CD14-positive monocyte (primary cell): Measurements from ENCODE around the gene NCAM1. TPM values are rescaled to one million over a fixed set of nuclear protein-coding genes. Genes with fewer than 3 reads are reported as not detected.

Experiments used
- DNase-seq, 3 donors: peaks; one replicate each; pipeline ENCODE4 v3.0.0-alpha.2; 2011 to 2022
- H2AFZ ChIP-seq: 2 replicates; pipeline ENCODE4 v1.6.0; 2012; ENCODE audit warnings: mild to moderate bottlenecking, low read depth, low read length, inconsistent platforms; ENCODE audit not compliant: insufficient read depth, poor library complexity, severe bottlenecking
- H3K27ac ChIP-seq, 2 donors: 1 replicate in 1 of 2; 2 replicates in 1 of 2; pipeline ENCODE4 v1.5.1; 2012 to 2013; ENCODE audit warnings: low read length in 2 of 2, control low read depth in 1 of 2, inconsistent platforms in 1 of 2, low read depth in 1 of 2, mild to moderate bottlenecking in 1 of 2
- H3K27me3 ChIP-seq, 2 donors: one replicate each; pipeline versions ENCODE4 v1.6.0 to v1.6.1; 2011 to 2013; ENCODE audit warnings: low read length in 2 of 2; ENCODE audit not compliant: control insufficient read depth in 2 of 2, insufficient read depth in 2 of 2
- H3K36me3 ChIP-seq, 2 donors: replicated peaks in 1 of 2; 1 replicate in 1 of 2; 2 replicates in 1 of 2; pipeline versions ENCODE4 v1.5.1 to v1.6.1; 2012 to 2013; ENCODE audit warnings: low read length in 2 of 2, control low read depth in 1 of 2, inconsistent platforms in 1 of 2, mild to moderate bottlenecking in 1 of 2; ENCODE audit not compliant: insufficient read depth in 2 of 2, control insufficient read depth in 1 of 2
- H3K4me1 ChIP-seq, 2 donors: 1 replicate in 1 of 2; 2 replicates in 1 of 2; pipeline versions ENCODE4 v1.5.1 to v1.6.1; 2012 to 2013; ENCODE audit warnings: low read length in 2 of 2, control low read depth in 1 of 2, inconsistent platforms in 1 of 2, mild to moderate bottlenecking in 1 of 2, moderate library complexity in 1 of 2; ENCODE audit not compliant: insufficient read depth in 2 of 2, control insufficient read depth in 1 of 2
- H3K4me2 ChIP-seq: replicated peaks from 2 replicates; pipeline ENCODE3; 2012; ENCODE audit warnings: low read length, moderate library complexity, mild to moderate bottlenecking; ENCODE audit not compliant: poor library complexity, severe bottlenecking; ENCODE audit errors: extremely low read depth
- H3K4me3 ChIP-seq, 3 experiments: fragments of 200-600 bp in 1 of 3; sonication (generic) in 1 of 3; replicated peaks in 1 of 3; 1 replicate in 2 of 3; 2 replicates in 1 of 3; pipeline ENCODE4 v1.5.1; 2011 to 2013; ENCODE audit warnings: low read length in 3 of 3, mild to moderate bottlenecking in 3 of 3, control low read depth in 2 of 3, low read depth in 2 of 3, inconsistent platforms in 1 of 3, moderate library complexity in 1 of 3
- H3K79me2 ChIP-seq: 2 replicates; pipeline ENCODE4 v1.6.0; 2012; ENCODE audit warnings: mild to moderate bottlenecking, control low read depth, inconsistent platforms, low read length, moderate library complexity; ENCODE audit not compliant: insufficient read depth
- H3K9ac ChIP-seq: 2 replicates; pipeline ENCODE4 v1.6.0; 2017; ENCODE audit warnings: low read length, mild to moderate bottlenecking; ENCODE audit not compliant: insufficient read depth, poor library complexity, severe bottlenecking
- H3K9me3 ChIP-seq, 2 donors: replicated peaks in 1 of 2; 1 replicate in 1 of 2; 2 replicates in 1 of 2; pipeline versions ENCODE4 v1.5.1 to v1.6.1; 2012 to 2013; ENCODE audit warnings: low read length in 2 of 2, control low read depth in 1 of 2; ENCODE audit not compliant: control insufficient read depth in 1 of 2, insufficient read depth in 1 of 2
- H4K20me1 ChIP-seq: 2 replicates; pipeline ENCODE4 v1.6.0; 2012; ENCODE audit warnings: mild to moderate bottlenecking, low read length, control low read depth, moderate library complexity; ENCODE audit not compliant: insufficient read depth
- H3K27ac Mint-ChIP-seq, 7 donors: one replicate each; pipeline ENCODE4 v1.8.0; 2020; ENCODE audit warnings: mild to moderate bottlenecking in 7 of 7, mixed read lengths in 7 of 7, moderate library complexity in 6 of 7, inconsistent platforms in 2 of 7
- H3K27me3 Mint-ChIP-seq, 3 donors: one replicate each; pipeline ENCODE4 v1.8.0; 2021 to 2022; ENCODE audit warnings: low read depth in 3 of 3, mild to moderate bottlenecking in 3 of 3, mixed read lengths in 3 of 3, moderate library complexity in 3 of 3, inconsistent platforms in 1 of 3
- H3K36me3 Mint-ChIP-seq, 2 donors: one replicate each; pipeline ENCODE4 v1.8.0; 2020; ENCODE audit warnings: mixed read lengths in 2 of 2, inconsistent platforms in 1 of 2, mild to moderate bottlenecking in 1 of 2
- H3K4me1 Mint-ChIP-seq: one replicate; pipeline ENCODE4 v1.8.0; 2020; ENCODE audit warnings: mild to moderate bottlenecking, mixed read lengths
- H3K4me3 Mint-ChIP-seq, 2 donors: one replicate each; pipeline ENCODE4 v1.8.0; 2020; ENCODE audit warnings: mild to moderate bottlenecking in 2 of 2, mixed read lengths in 2 of 2, moderate library complexity in 1 of 2
- H3K9me3 Mint-ChIP-seq, 7 donors: one replicate each; pipeline ENCODE4 v1.8.0; 2020 to 2022; ENCODE audit warnings: mixed read lengths in 7 of 7, mild to moderate bottlenecking in 6 of 7, moderate library complexity in 6 of 7, inconsistent platforms in 2 of 7
- CTCF ChIP-seq: fragments of 200-600 bp; IDR thresholded peaks from one replicate; pipeline ENCODE4 v1.8.0; 2022; ENCODE audit warnings: antibody characterized with exemption, mild to moderate bottlenecking
- WGBS: methylation state at CpG from one replicate; pipeline ENCODE4 v1.1.5; 2013; ENCODE audit warnings: missing lambda C conversion rate; ENCODE audit not compliant: insufficient coverage; 5-methylcytosine and 5-hydroxymethylcytosine counted together
- intact Hi-C, 2 donors: fragments of 100-400 bp; cut with micrococcal nuclease; formaldehyde crosslinking; loops; one replicate each; pipeline versions ENCODE4 v1.15.0 to v1.15.1; 2023
- polyA plus RNA-seq, 3 donors: library from polyadenylated mRNA; depleted of rRNA in 1 of 3; unstranded in 2 of 3; stranded (reverse) in 1 of 3; fragments of 300-500 nt in 2 of 3; fragments of >200 nt in 1 of 3; fragmentation: Illumina TruSeq in 2 of 3; gene quantifications; 1 replicate in 2 of 3; 2 replicates in 1 of 3; pipeline ENCODE4 v1.2.3, GENCODE V29; 2012 to 2021

The NCAM1 gene
- polyA plus RNA-seq, 3 donors = 0.65 to 0.69 TPM; not detected in 1

- Histone ChIP-seq H3K79me2 (no peaks in the 10 kb centered on the region), H3K4me3 (no peak overlapping the region), H3K27me3 (no peaks in the 10 kb centered on the region), H3K4me1 (no peaks in the 10 kb centered on the region), H3K4me2 (no peak overlapping the region), H4K20me1 (no peaks in the 10 kb centered on the region), H3K27ac (no peak overlapping the region), H3K9ac (no peak overlapping the region), H3K9me3 (no peaks in the 10 kb centered on the region), H2AFZ (no peak overlapping the region), H3K36me3 (no peaks in the 10 kb centered on the region)
- no peak overlapping the region for H3K27ac Mint-ChIP-seq
- intact Hi-C loops = loop anchor here (2.0 to 10.0 kb wide), 4 partner anchors 494 to 1004 kb away; no protein-coding TSS in a partner anchor
- WGBS = 96% methylated on average over 4 of the region's 6 CpGs
- H3K9me3 Mint-ChIP-seq = no peaks in the 10 kb centered on the region
- H3K27me3 Mint-ChIP-seq = peaks cover 2 to 4% (median 3%) of the 10 kb centered on the region in 3 donors
- TF ChIP-seq CTCF = no peak
- H3K4me3 Mint-ChIP-seq = no peak overlapping the region
- DNase-seq = no peak
- H3K4me1 Mint-ChIP-seq = no peaks in the 10 kb centered on the region
- no peaks in the 10 kb centered on the region for H3K36me3 Mint-ChIP-seq
Observed at GRCh38 chr11:113288286-113288863, 327.2 kb downstream of the NCAM1 start.

GRCh38 chr11:113289431-113290187 is 328.4 kb downstream of the NCAM1 start:
- Histone ChIP-seq H3K27me3 (no peaks in the 10 kb centered on the region), H3K4me2 (no peak overlapping the region), H3K9ac (no peak overlapping the region), H4K20me1 (no peaks in the 10 kb centered on the region), H3K4me3 (no peak overlapping the region), H3K4me1 (no peaks in the 10 kb centered on the region), H3K9me3 (no peaks in the 10 kb centered on the region), H2AFZ (no peak overlapping the region), H3K79me2 (no peaks in the 10 kb centered on the region), H3K27ac (no peak overlapping the region), H3K36me3 (no peaks in the 10 kb centered on the region)
- Mint-ChIP-seq H3K27me3 (peaks cover 2 to 4% (median 3%) of the 10 kb centered on the region in 3 donors), H3K27ac (peak overlapping the region in 1 of 7 donors; percentile 24), H3K4me1 (no peaks in the 10 kb centered on the region), H3K4me3 (no peak overlapping the region), H3K36me3 (no peaks in the 10 kb centered on the region), H3K9me3 (no peaks in the 10 kb centered on the region)
- intact Hi-C loops = loop anchor here (2.0 to 10.0 kb wide), 5 partner anchors 495 to 1075 kb away; no protein-coding TSS in a partner anchor
- TF ChIP-seq CTCF = peak; percentile 93
- peak; percentile 46 to 67 (median 63) for DNase-seq
- 73% methylated on average over 4 of the region's 10 CpGs for WGBS
